GM12874 (cell line): ENCODE results near the gene TMED5.

Experiments used
- TF ChIP-seq, protein P1 (sequence below): IDR thresholded peaks from 2 replicates; pipeline ENCODE4 v1.5.1; 2011; ENCODE audit warnings: low read depth, mild to moderate bottlenecking, control low read depth, low read length, moderate library complexity; ENCODE audit not compliant: insufficient read depth

The TMED5 gene

DNA sequence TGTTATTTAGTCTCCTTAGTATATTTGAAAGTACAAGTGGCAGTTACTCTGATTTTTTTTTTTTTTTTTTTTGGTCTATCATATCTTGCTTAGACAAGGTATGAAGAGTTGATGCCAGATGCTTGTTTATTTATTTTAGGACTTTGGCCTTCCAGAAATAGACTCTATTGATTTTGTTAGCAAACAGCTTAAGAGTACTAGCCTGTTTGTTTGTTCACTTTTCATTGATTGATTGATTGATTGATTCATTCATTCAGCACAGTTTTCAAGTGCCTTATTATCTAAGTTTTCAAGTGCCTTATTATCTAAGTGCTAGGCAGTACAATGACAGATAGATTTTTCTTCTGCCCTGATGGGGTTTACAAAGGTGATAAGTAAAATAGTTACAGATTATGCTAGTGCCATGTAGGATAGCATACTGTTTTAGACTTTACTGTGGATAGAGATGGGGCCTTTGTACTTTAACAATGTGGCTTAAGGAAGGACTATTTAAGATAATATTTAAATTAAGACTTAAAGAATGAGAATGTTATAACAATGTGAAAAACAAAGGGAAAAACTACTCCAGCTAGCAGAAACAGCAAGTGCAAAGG, 50.6 kb downstream of the TMED5 start:
- TF ChIP-seq, protein P1, sequence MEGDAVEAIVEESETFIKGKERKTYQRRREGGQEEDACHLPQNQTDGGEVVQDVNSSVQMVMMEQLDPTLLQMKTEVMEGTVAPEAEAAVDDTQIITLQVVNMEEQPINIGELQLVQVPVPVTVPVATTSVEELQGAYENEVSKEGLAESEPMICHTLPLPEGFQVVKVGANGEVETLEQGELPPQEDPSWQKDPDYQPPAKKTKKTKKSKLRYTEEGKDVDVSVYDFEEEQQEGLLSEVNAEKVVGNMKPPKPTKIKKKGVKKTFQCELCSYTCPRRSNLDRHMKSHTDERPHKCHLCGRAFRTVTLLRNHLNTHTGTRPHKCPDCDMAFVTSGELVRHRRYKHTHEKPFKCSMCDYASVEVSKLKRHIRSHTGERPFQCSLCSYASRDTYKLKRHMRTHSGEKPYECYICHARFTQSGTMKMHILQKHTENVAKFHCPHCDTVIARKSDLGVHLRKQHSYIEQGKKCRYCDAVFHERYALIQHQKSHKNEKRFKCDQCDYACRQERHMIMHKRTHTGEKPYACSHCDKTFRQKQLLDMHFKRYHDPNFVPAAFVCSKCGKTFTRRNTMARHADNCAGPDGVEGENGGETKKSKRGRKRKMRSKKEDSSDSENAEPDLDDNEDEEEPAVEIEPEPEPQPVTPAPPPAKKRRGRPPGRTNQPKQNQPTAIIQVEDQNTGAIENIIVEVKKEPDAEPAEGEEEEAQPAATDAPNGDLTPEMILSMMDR: no peak

DNA sequence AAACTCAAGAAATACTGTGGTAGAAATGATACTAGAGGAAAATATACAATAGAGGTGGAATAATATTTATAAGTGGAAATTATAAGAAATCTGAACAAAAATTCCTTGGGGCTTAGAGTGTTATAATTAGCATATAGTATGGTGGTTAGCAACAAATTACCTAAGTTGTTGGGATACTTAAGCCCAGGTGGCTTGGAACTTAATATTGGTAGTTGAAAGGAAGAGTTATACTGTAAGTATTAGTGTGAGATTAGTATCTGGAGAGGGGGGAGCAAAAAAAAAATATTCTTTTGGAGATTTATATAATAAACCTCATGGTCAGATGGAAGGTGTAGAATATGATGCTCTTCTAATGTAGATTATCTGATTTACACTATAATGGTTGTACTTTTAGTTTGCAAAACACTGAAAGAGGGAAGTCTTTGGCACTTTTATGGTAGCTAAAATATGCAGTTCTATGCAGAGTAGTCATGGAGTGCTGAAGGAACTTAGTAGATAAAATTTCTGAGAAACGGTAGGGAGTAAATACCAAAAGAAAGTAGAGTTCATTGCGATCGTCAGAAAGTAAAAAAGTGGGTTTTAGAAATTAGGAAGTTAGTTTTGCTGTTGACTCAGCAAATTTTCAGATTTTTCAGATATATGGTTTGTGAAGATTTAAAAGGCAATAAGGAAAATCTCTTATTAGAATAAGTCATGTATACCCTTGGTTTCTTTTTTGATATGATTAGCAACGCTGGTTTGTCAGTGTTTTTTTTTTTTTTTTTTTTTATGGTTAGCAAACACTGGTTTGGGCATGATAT, 55.5 kb downstream of the TMED5 start:
- TF ChIP-seq, protein P1: no peak

DNA sequence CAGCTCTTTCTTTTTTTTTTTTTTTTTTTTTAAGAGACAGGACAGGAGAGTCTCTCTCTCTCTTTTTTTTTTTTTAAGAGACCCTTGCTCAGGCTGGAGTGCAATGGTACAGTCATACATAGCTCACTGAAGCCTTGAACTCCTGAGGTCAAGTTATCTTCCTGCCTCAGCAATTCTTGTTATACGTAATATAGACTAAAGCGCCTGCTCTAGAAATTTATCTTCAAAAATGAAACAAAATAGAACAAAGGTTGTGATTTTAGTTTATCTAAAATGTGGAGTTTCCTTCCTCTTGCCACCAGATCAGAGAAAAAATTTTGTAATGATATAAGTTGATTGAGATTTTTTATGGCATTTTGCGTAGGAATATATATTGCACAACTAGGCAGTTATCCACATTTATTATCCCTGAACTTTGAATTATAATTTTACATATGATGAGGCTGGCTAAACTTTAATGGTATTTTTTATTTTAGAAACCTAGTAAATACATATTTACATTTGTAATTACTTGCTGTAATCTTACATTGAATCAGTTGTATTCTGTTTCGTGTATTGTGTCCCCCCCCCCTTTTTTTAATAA, 56.9 kb downstream of the TMED5 start:
- TF ChIP-seq, protein P1: no peak

DNA sequence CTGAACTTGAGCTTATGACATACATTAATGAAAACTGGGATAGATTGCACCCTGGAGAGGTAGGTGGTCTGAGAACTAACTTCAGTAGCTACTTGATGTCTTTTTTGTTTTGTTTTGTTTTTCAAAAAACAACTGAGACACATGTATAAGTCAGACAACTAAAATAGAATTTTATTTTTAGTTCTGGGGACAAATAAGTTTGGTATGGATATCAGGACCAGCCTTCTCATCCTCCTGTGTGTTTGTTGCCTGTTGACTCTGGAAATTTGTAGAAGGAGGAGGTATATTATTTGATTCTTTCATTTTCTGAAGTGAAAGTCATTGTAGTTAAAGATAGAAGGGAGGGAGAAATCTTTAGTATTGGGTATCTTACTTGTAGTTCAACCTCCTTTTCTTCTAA, 59.6 kb downstream of the TMED5 start:
- TF ChIP-seq, protein P1: no peak

DNA sequence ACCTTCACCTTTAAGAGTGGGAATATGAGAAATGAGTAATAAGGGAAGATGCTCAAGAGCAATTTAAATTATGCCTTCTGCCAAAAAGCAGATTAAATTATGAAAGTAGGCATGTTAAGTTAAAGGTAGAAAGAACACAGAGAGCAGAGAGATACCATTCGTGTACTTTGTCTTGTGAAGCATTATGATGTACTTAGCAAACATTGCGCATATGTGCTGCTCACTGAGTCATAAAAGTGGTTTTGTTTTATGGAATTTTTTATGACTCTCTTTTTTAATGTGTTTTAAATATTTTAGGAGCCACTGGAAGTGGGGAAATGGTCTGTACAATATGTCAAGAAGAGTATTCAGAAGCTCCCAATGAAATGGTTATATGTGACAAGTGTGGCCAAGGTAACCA, 65.8 kb downstream of the TMED5 start:
- TF ChIP-seq, protein P1: no peak

DNA sequence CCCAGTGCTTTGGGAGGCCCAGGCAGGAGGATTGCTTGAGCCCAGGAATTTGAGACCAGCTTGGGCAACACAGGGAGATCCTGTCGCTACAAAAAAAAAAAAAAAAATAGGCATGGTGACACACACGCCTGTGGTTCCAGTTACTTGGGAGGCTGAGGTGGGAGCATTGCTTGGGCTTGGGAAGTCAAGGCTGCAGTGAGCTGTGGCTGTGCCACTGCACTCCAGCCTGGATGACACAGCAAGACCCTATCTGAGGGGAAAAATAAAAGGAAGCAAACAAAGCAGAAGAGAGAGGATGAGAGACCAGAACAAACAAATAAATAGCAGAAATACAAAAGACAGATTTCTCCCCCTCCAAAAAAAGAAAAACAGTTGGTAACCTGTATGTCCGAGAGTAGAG, 67.1 kb downstream of the TMED5 start:
- TF ChIP-seq, protein P1: no peak

DNA sequence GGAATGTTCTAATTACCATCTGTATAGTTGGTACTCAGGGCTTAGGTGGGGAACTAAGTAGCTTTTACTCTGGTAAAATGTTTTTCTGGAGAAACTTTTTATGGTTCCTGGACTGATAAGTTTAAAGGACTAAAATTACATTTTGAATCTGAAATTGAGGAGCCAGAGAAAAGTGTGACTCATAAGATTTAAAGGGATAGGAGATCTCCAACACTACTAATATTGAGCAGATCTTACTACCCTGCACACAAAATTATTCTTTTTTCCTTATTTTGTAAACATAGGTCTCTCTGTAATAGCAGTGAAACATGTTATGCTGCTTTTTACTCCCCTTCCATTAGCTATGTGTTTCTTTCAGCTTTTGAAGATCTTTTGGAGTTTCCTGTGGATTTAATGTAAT, 68.7 kb downstream of the TMED5 start:
- TF ChIP-seq, protein P1: no peak
